Memory B cell (primary cell): Measurements from ENCODE around the gene NEO1.

ENCODE experiments used
- ATAC-seq: fragments of 150-1000 bp; cut with Tn5 transposase; 2 replicates; pipeline ENCODE4 v1.10.0; 2021; ENCODE audit warnings: low read depth, mild to moderate bottlenecking, moderate library complexity
- DNase-seq, 2 donors: peaks; one replicate each; pipeline ENCODE4 v3.0.0; 2022; ENCODE audit warnings: low spot score in 2 of 2
- H3K27ac Mint-ChIP-seq: one replicate; pipeline ENCODE4 v1.8.0; 2022; ENCODE audit warnings: mild to moderate bottlenecking, moderate library complexity, mixed read lengths
- H3K27me3 Mint-ChIP-seq: one replicate; pipeline ENCODE4 v1.8.0; 2022; ENCODE audit warnings: mixed read lengths
- H3K36me3 Mint-ChIP-seq: one replicate; pipeline ENCODE4 v1.8.0; 2022; ENCODE audit warnings: mild to moderate bottlenecking, mixed read lengths
- H3K4me1 Mint-ChIP-seq: one replicate; pipeline ENCODE4 v1.8.0; 2022; ENCODE audit warnings: mixed read lengths
- H3K4me3 Mint-ChIP-seq: one replicate; pipeline ENCODE4 v1.8.0; 2022; ENCODE audit warnings: mild to moderate bottlenecking, moderate library complexity, mixed read lengths
- H3K9me3 Mint-ChIP-seq: one replicate; pipeline ENCODE4 v1.8.0; 2022; ENCODE audit warnings: mixed read lengths

NEO1 gene

GRCh38 chr15:73120269-73120668 is 68.0 kb downstream of the NEO1 start:
- Mint-ChIP-seq H3K36me3 (peaks cover 20% of the 10 kb centered on the region), H3K27ac (no peak overlapping the region), H3K9me3 (no peaks in the 10 kb centered on the region), H3K4me3 (no peak overlapping the region), H3K4me1 (no peaks in the 10 kb centered on the region), H3K27me3 (peaks cover 1% of the 10 kb centered on the region)
- no peak for ATAC-seq
- no peak for DNase-seq

- Mint-ChIP-seq H3K9me3 (no peaks in the 10 kb centered on the region), H3K27me3 (peaks cover 1% of the 10 kb centered on the region), H3K4me3 (no peak overlapping the region), H3K36me3 (peaks cover 10% of the 10 kb centered on the region), H3K27ac (no peak overlapping the region), H3K4me1 (peaks cover 3% of the 10 kb centered on the region)
- ATAC-seq (no peak), DNase-seq (no peak)
Observed at GRCh38 chr15:73125219-73125618, 73.0 kb downstream of the NEO1 start.

- DNase-seq, result peak in 1 of 2 donors; percentile 2
- Mint-ChIP-seq H3K4me1 (peaks cover 3% of the 10 kb centered on the region), H3K4me3 (no peak overlapping the region), H3K9me3 (no peaks in the 10 kb centered on the region), H3K27ac (no peak overlapping the region), H3K27me3 (peaks cover 1% of the 10 kb centered on the region), H3K36me3 (peaks cover 24% of the 10 kb centered on the region)
- ATAC-seq, result peak; percentile 63
Observed at GRCh38 chr15:73127302-73127936, 75.2 kb downstream of the NEO1 start.

DNA sequence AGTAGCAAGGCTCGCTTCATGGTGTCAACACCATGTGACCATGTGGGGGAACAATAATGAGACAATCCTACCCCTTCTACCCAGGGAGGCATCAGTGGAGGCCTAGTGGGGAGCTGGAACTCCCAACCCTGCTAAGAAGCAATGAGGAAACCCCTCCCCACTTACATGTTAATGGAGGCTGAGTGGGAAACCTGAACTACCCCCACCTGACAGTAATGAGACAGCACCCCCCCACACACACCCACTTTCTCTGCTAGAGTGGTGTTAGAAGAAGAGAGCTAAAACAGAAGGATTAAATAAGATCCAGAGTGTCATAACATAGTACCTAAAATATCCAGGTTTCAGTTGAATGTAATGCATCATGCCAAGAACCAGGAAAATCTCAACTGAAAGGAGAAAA is 78.6 kb downstream of the NEO1 start:
- no peaks in the 10 kb centered on the region for H3K9me3 Mint-ChIP-seq
- H3K27me3 Mint-ChIP-seq, result no peaks in the 10 kb centered on the region
- H3K36me3 Mint-ChIP-seq, result peaks cover 17% of the 10 kb centered on the region
- H3K4me3 Mint-ChIP-seq, result no peak overlapping the region
- peaks cover 3% of the 10 kb centered on the region for H3K4me1 Mint-ChIP-seq
- ATAC-seq, result no peak
- no peak overlapping the region for H3K27ac Mint-ChIP-seq
- no peak for DNase-seq

DNA sequence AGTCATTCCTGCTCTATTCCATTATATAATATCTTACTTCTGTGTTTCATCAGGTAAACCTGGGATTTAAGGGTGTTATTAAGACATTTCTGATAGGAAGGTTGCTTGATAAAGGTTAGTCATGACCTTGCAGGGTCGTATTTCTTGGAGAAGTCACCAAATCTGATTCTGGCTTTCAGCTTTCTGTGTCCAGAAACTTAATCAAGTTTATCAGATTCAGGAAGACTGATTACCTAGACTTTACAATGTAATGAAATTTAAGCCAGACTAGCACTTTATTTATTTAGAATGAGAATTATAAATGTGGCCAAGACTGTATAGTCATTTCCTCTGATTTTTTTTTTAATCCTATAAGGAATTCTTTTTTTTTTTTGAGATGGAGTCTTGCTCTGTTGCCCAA is 81.9 kb downstream of the NEO1 start:
- Mint-ChIP-seq H3K27ac (no peak overlapping the region), H3K4me3 (no peak overlapping the region), H3K9me3 (no peaks in the 10 kb centered on the region), H3K27me3 (no peaks in the 10 kb centered on the region), H3K4me1 (no peaks in the 10 kb centered on the region), H3K36me3 (peaks cover 18% of the 10 kb centered on the region)
- no peak for ATAC-seq
- no peak for DNase-seq

GRCh38 chr15:73139041-73139743 is 86.9 kb downstream of the NEO1 start:
- peaks cover 7% of the 10 kb centered on the region for H3K36me3 Mint-ChIP-seq
- no peak overlapping the region for H3K4me3 Mint-ChIP-seq
- no peak for DNase-seq

GRCh38 chr15:73139744-73140553 is 87.7 kb downstream of the NEO1 start:
- Mint-ChIP-seq H3K4me3 (no peak overlapping the region), H3K9me3 (no peaks in the 10 kb centered on the region), H3K27me3 (no peaks in the 10 kb centered on the region), H3K36me3 (peaks cover 11% of the 10 kb centered on the region), H3K27ac (no peak overlapping the region), H3K4me1 (peaks cover 8% of the 10 kb centered on the region)
- ATAC-seq (no peak), DNase-seq (no peak)

More at GRCh38 chr15:73139041-73139743, 86.9 kb downstream of the NEO1 start:
- Mint-ChIP-seq H3K27me3 (no peaks in the 10 kb centered on the region), H3K27ac (no peak overlapping the region), H3K4me1 (peaks cover 8% of the 10 kb centered on the region), H3K9me3 (no peaks in the 10 kb centered on the region)
- no peak for ATAC-seq

DNA sequence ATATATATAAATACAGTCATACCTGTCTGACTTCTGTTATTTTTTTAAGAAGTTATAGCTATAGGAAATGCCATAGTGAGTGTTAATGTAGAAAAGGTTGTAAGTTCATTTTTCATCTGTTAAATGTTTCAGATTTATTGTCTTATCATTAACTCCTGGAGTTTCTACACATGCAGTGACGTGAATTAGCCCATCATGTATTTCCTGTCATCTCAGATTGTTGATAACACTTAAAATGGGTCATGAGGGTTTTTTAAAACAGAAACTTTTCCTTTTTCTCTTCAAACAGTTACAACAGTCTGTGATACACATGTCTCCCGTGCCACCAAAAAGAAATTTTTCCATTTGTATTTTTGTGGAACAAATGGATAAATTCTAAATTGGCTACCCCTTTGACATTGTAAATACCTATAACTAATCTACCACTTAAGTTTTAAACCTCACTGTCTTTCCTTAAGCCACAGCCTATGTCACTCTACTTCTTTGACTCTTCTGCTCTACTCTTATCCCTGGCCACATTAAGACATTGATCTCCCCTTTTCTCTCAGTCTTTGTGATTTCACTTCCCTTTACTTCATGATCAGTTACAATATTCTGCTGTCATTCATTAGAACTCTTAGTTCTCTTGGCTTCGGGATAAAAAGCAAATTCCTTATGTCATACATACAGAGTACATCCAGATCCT is 89.1 kb downstream of the NEO1 start:
- ATAC-seq (no peak), DNase-seq (no peak)
- no peak overlapping the region for H3K4me3 Mint-ChIP-seq
- peaks cover 13% of the 10 kb centered on the region for H3K36me3 Mint-ChIP-seq
- no peak overlapping the region for H3K27ac Mint-ChIP-seq
- no peaks in the 10 kb centered on the region for H3K27me3 Mint-ChIP-seq
- no peaks in the 10 kb centered on the region for H3K9me3 Mint-ChIP-seq
- H3K4me1 Mint-ChIP-seq, result peaks cover 8% of the 10 kb centered on the region

GRCh38 chr15:73142802-73143762 is 90.8 kb downstream of the NEO1 start:
- no peaks in the 10 kb centered on the region for H3K9me3 Mint-ChIP-seq
- peak; percentile 56 for ATAC-seq
- peaks cover 11% of the 10 kb centered on the region for H3K36me3 Mint-ChIP-seq
- no peaks in the 10 kb centered on the region for H3K27me3 Mint-ChIP-seq
- H3K4me1 Mint-ChIP-seq, result peaks cover 10% of the 10 kb centered on the region
- no peak overlapping the region for H3K27ac Mint-ChIP-seq
- H3K4me3 Mint-ChIP-seq, result peak overlapping the region; percentile 58
- no peak for DNase-seq

DNA sequence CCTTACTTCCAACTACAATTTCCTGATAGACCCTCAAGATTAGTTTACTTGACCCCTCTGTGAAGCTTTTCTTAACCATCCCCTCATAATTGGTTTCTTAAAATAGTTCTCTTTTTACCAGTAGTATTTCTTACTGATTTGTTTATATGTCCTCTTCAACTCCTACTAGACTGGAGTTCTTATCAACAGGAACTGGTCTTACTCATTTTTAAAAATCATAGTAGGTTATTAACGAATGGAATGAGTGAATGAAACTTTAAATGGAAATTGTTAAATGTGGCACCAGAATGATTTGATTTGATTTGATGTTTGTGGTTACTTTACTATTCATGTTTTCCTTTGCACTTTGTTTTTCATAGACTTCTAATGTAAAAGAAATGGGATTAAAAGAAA is 91.5 kb downstream of the NEO1 start:
- Mint-ChIP-seq H3K9me3 (no peaks in the 10 kb centered on the region), H3K4me3 (no peak overlapping the region), H3K27me3 (no peaks in the 10 kb centered on the region), H3K36me3 (peaks cover 11% of the 10 kb centered on the region), H3K27ac (no peak overlapping the region), H3K4me1 (peaks cover 10% of the 10 kb centered on the region)
- ATAC-seq, result no peak
- DNase-seq, result no peak

DNA sequence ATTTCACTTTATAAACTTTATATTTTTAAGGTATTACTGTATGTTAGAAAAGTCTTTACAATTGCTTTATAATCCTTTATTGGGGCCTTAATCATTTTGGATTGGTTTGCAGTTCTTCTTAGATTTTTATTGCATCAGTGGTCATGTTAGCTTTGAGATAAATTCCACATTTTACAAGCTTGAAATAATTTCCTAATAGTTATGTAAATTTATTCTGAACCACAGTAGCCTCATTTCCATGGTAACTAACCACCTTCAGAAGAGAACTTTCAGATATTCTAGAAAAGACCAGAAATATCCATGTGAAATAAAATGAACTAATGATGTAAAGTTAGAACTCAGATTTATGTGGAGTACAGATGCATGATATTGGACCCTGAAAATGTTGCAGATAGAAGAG is 94.2 kb downstream of the NEO1 start:
- H3K36me3 Mint-ChIP-seq, result peaks cover 23% of the 10 kb centered on the region
- DNase-seq, result no peak
- ATAC-seq, result no peak
- no peaks in the 10 kb centered on the region for H3K27me3 Mint-ChIP-seq
- H3K4me3 Mint-ChIP-seq, result no peak overlapping the region
- H3K27ac Mint-ChIP-seq, result no peak overlapping the region
- H3K4me1 Mint-ChIP-seq, result peaks cover 10% of the 10 kb centered on the region
- peaks cover 6% of the 10 kb centered on the region for H3K9me3 Mint-ChIP-seq

GRCh38 chr15:73150831-73151230 is 98.6 kb downstream of the NEO1 start:
- Mint-ChIP-seq H3K36me3 (peaks cover 32% of the 10 kb centered on the region), H3K4me3 (no peak overlapping the region), H3K4me1 (peaks cover 2% of the 10 kb centered on the region), H3K27ac (no peak overlapping the region), H3K27me3 (no peaks in the 10 kb centered on the region), H3K9me3 (peaks cover 18% of the 10 kb centered on the region)
- DNase-seq, result no peak
- ATAC-seq, result no peak

DNA sequence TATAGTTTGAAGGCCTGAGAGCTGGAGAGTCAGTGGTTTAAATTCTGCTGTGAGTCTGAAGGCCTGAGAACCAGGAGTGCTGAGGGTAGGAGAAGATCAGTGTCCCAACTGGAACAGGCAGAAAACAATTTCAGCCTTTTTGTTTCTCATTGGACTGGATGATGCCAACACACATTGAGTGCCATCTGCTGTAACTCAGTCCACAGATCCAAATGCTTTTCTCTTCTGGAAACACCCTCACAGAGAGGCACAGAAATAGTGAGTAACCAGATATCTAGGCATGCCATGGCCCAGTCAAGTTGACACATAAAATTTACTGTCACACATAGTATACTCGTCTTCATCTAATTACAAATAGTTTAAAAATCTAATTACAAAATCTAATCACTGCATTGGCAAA is 100.8 kb downstream of the NEO1 start:
- Mint-ChIP-seq H3K27ac (no peak overlapping the region), H3K4me1 (no peaks in the 10 kb centered on the region), H3K4me3 (no peak overlapping the region), H3K36me3 (peaks cover 38% of the 10 kb centered on the region), H3K9me3 (peaks cover 25% of the 10 kb centered on the region), H3K27me3 (no peaks in the 10 kb centered on the region)
- DNase-seq, result no peak
- ATAC-seq, result no peak
